ENCODE measurements around the gene NTSR2. TPM values are rescaled to one million over a fixed set of nuclear protein-coding genes. Genes with fewer than 3 reads are reported as not detected.

Gene NTSR2, protein sequence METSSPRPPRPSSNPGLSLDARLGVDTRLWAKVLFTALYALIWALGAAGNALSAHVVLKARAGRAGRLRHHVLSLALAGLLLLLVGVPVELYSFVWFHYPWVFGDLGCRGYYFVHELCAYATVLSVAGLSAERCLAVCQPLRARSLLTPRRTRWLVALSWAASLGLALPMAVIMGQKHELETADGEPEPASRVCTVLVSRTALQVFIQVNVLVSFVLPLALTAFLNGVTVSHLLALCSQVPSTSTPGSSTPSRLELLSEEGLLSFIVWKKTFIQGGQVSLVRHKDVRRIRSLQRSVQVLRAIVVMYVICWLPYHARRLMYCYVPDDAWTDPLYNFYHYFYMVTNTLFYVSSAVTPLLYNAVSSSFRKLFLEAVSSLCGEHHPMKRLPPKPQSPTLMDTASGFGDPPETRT
- not detected for total RNA-seq

GRCh38 chr2:11669454-11670291 lies at the start of gene NTSR2:
Gene NTSR2 (minus strand): TSS chr2:11670195. CDS start chr2:11670129, 66 bp downstream.
- Mint-ChIP-seq H3K9me3 (no peaks in the 10 kb centered on the region), H3K36me3 (no peaks in the 10 kb centered on the region), H3K27ac (no peak within 1 kb of the TSS), H3K4me3 (no peak within 1 kb of the TSS), H3K4me1 (peaks cover 2% of the 10 kb centered on the region), H3K27me3 (peaks cover 28% of the 10 kb centered on the region)
- peak; percentile 73 for DNase-seq
- POLR2A ChIA-PET: no interaction called here
- ATAC-seq (ENCODE audit: low read depth): peak; percentile 88

DNA sequence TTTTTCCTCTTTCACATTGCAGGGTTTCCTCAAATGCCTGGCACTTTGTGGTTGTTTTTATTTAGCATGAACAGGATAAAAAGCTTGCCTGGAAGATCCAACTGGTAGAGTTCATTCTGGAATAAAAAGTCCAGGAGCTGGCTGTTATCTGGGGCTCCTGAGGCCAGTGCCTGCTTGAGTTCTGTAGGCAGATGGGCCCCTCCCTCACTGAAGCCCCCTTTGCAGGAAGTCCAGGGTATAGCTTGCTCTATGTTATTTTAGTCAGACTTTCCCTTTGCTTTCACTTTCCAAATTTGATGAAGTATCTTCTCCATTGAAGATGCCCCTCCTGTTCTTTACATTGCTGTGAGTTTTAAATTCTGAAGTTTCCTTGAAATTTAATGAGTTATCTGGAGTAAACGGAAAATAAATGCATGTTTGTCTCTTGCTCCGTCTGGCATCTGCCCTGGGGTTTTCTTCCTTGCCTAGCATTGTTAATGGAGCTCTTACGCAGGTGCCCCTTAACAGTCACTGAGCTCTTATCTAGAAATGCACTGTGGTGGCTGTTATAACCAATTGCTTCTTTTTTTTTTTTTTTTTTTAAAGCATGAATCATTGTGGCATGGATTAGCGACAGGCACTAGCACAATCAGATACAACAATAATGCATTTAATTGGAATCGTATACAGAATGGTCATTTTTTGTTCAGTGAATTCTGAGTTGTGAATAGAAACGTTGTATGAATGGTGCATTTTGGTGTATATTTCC lies 49.4 kb upstream of the NTSR2 start:
- no peaks in the 10 kb centered on the region for H3K9me3 Mint-ChIP-seq
- peaks cover 36% of the 10 kb centered on the region for H3K27me3 Mint-ChIP-seq
- H3K4me3 Mint-ChIP-seq: peak overlapping the region; percentile 76
- POLR2A ChIA-PET: interaction anchor here (1.0 to 1.1 kb wide), 2 partner anchors 28 to 60 kb away, joined by 3 read pairs; no protein-coding TSS in a partner anchor
- H3K4me1 Mint-ChIP-seq: peaks cover 10% of the 10 kb centered on the region
- peak overlapping the region; percentile 39 for H3K27ac Mint-ChIP-seq
- H3K36me3 Mint-ChIP-seq: no peaks in the 10 kb centered on the region
- ATAC-seq (ENCODE audit: low read depth) (peak; percentile 65), DNase-seq (no peak)

- no peaks in the 10 kb centered on the region for H3K36me3 Mint-ChIP-seq
Measured at GRCh38 chr2:11718606-11719005, 48.6 kb upstream of the NTSR2 start.

DNA sequence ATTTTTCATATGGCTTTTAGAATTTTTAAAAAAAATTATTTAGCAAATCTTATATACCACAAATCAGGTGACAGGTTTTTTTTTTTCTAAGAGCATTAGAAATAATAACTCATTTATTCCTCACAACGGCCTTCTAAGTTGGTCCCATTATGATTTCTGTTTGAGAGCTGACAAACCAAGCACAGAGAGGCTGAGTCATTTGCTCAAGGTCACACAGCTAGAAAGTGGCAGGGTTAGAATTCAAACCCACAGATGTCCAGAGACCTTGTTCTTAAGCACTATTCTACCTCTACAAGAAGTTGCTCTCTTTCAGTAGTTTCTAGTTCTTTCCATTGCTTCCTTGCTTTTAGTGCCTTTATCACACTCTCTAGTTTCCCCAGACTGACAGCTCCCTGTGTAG lies 47.6 kb upstream of the NTSR2 start:
- no peak overlapping the region for H3K27ac Mint-ChIP-seq
- POLR2A ChIA-PET: no interaction called here
- H3K36me3 Mint-ChIP-seq: no peaks in the 10 kb centered on the region
- DNase-seq (no peak), ATAC-seq (ENCODE audit: low read depth) (no peak)
- no peaks in the 10 kb centered on the region for H3K9me3 Mint-ChIP-seq
- H3K4me3 Mint-ChIP-seq: no peak overlapping the region
- H3K27me3 Mint-ChIP-seq: peaks cover 30% of the 10 kb centered on the region
- H3K4me1 Mint-ChIP-seq: peaks cover 10% of the 10 kb centered on the region

More at GRCh38 chr2:11718606-11719005, 48.6 kb upstream of the NTSR2 start:
- Mint-ChIP-seq H3K4me1 (peaks cover 10% of the 10 kb centered on the region), H3K27ac (no peak overlapping the region), H3K27me3 (peaks cover 36% of the 10 kb centered on the region), H3K9me3 (no peaks in the 10 kb centered on the region), H3K4me3 (no peak overlapping the region)
- POLR2A ChIA-PET: interaction anchor here (1.0 to 1.1 kb wide), 2 partner anchors 28 to 61 kb away, joined by 3 read pairs; no protein-coding TSS in a partner anchor
- no peak for ATAC-seq (ENCODE audit: low read depth)
- no peak for DNase-seq

DNA sequence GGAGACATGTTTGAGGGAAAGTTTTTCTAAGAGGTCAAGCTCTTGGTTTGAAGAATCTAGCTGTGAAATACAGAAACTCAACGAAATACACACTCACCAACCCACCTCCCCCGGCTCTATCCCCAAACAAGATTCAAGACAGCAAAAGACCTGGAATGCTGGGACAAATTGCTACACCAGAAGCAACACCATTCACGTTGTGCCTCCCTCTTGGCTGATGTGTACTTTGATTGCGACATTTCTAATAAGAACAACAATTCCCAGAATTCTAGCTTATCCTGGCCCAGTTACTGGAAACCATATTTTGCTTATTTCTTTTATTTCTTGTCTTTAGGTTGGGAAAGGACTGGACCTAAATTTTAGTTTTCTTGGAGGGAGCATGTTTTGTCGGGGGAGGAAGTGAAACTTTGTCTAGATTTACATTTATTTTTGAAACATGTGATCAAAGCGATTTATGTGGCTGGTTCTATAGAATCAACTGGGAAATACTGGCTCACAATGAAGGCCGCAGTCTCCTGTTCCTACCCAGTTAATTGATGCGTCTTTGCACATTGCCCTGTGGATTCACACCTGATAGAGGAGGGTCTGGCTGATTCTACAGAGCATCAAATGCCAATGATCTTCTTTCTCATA lies 46.8 kb upstream of the NTSR2 start:
- no peak for ATAC-seq (ENCODE audit: low read depth)
- POLR2A ChIA-PET: no interaction called here
- no peaks in the 10 kb centered on the region for H3K9me3 Mint-ChIP-seq
- peaks cover 10% of the 10 kb centered on the region for H3K4me1 Mint-ChIP-seq
- H3K27me3 Mint-ChIP-seq: peaks cover 25% of the 10 kb centered on the region
- H3K4me3 Mint-ChIP-seq: no peak overlapping the region
- H3K27ac Mint-ChIP-seq: no peak overlapping the region
- DNase-seq: no peak
- H3K36me3 Mint-ChIP-seq: no peaks in the 10 kb centered on the region

DNA sequence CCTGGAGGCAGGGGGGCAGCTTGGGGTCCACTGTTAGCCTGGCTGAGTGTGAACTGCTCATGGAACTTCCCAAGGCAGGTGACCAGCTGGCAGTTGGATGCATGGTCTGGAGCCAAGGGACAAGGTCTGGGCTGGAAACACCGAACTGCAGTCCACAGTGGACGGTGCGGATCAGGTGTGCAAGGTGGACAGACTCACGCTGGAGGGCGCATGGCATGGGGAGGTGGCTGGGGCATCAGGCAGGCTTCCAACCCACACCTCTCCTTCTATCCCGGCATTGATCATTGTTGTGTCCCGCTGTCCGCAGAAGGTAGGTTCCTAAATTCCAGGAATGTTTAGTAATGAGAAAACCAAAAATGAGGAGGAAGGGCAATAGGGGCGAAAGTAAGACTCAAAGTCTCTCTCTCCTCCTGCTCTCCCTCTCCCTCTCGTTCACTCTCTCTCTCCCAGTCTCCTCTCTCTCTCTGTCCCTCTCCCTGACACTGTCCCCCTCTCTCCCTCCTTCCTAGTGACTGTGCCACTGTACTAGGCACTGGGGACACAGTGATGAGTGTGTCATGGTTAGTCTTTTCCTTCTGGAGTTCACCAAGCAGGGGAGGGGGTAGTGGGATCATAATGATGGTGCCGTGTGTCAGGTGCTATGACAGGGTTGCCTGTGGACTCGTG lies 46.1 kb upstream of the NTSR2 start:
- POLR2A ChIA-PET: no interaction called here
- Mint-ChIP-seq H3K9me3 (no peaks in the 10 kb centered on the region), H3K27me3 (peaks cover 26% of the 10 kb centered on the region), H3K4me1 (peaks cover 10% of the 10 kb centered on the region), H3K27ac (no peak overlapping the region), H3K4me3 (no peak overlapping the region), H3K36me3 (no peaks in the 10 kb centered on the region)
- DNase-seq (no peak), ATAC-seq (ENCODE audit: low read depth) (no peak)

DNA sequence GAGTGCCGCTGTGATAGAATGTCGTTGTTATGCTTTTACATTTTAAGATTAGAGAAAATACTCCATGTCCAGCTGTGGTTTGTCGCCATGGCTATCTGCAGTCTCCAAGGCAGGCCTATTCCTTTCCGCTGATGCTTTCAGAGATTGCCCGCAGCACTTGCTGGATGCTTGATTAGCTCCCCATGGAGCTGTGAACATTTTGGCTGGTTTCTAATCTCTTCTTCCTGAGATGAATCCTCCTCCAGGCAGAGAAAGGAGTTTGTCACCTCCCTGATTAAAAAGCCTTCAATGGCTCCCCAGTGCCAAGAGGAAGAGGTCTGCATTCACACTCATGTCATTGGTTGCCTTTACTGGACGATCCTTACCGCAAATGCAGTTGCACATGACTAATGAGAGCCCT lies 43.8 kb upstream of the NTSR2 start:
- Mint-ChIP-seq H3K9me3 (no peaks in the 10 kb centered on the region), H3K4me1 (peaks cover 5% of the 10 kb centered on the region), H3K27me3 (peaks cover 13% of the 10 kb centered on the region), H3K4me3 (no peak overlapping the region), H3K36me3 (no peaks in the 10 kb centered on the region), H3K27ac (no peak overlapping the region)
- DNase-seq (no peak), ATAC-seq (ENCODE audit: low read depth) (no peak)
- POLR2A ChIA-PET: no interaction called here

- Mint-ChIP-seq H3K9me3 (no peaks in the 10 kb centered on the region), H3K36me3 (no peaks in the 10 kb centered on the region), H3K27ac (no peak overlapping the region), H3K4me1 (peaks cover 5% of the 10 kb centered on the region), H3K27me3 (peaks cover 7% of the 10 kb centered on the region), H3K4me3 (no peak overlapping the region)
- no peak for ATAC-seq (ENCODE audit: low read depth)
- POLR2A ChIA-PET: no interaction called here
- DNase-seq: no peak
Measured at GRCh38 chr2:11712866-11713265, 42.9 kb upstream of the NTSR2 start.

- peaks cover 11% of the 10 kb centered on the region for H3K27me3 Mint-ChIP-seq
- POLR2A ChIA-PET: no interaction called here
- no peak for DNase-seq
- no peaks in the 10 kb centered on the region for H3K9me3 Mint-ChIP-seq
- H3K27ac Mint-ChIP-seq: no peak overlapping the region
- H3K4me3 Mint-ChIP-seq: no peak overlapping the region
- H3K4me1 Mint-ChIP-seq: peaks cover under 1% of the 10 kb centered on the region
- H3K36me3 Mint-ChIP-seq: no peaks in the 10 kb centered on the region
- ATAC-seq (ENCODE audit: low read depth): no peak
Measured at GRCh38 chr2:11711751-11712150, 41.8 kb upstream of the NTSR2 start.

DNA sequence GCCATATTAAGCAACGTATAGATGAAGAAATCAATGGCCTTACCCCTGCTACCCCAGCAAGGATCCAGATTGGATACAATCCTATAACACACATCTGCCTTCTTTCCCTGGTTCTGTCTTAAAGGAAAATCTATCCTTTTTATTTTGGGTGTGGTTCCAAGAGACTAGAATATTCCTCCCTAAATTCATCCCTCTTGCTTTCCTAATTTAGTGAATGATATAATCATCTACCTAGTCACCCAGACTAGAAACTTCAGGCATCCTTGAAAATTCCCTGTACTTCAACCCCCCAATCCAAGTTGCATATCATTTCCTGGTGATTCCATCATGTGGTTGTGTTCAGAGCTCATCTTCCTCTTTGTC lies 41.3 kb upstream of the NTSR2 start:
- DNase-seq (no peak), ATAC-seq (ENCODE audit: low read depth) (no peak)
- peaks cover 11% of the 10 kb centered on the region for H3K27me3 Mint-ChIP-seq

GRCh38 chr2:11710632-11711353 lies 40.8 kb upstream of the NTSR2 start:
- ATAC-seq (ENCODE audit: low read depth): no peak
- Mint-ChIP-seq H3K36me3 (no peaks in the 10 kb centered on the region), H3K9me3 (peaks cover 4% of the 10 kb centered on the region), H3K27me3 (peaks cover 11% of the 10 kb centered on the region), H3K27ac (no peak overlapping the region), H3K4me3 (no peak overlapping the region), H3K4me1 (no peaks in the 10 kb centered on the region)
- POLR2A ChIA-PET: no interaction called here
- no peak for DNase-seq

More for the DNA sequence above, 41.3 kb upstream of the NTSR2 start:
- POLR2A ChIA-PET: no interaction called here
- Mint-ChIP-seq H3K36me3 (no peaks in the 10 kb centered on the region), H3K9me3 (peaks cover under 1% of the 10 kb centered on the region), H3K27ac (no peak overlapping the region), H3K4me3 (no peak overlapping the region), H3K4me1 (no peaks in the 10 kb centered on the region)

- H3K4me3 Mint-ChIP-seq: no peak overlapping the region
- peaks cover 4% of the 10 kb centered on the region for H3K9me3 Mint-ChIP-seq
- DNase-seq (no peak), ATAC-seq (ENCODE audit: low read depth) (no peak)
- H3K27me3 Mint-ChIP-seq: peaks cover 14% of the 10 kb centered on the region
- no peaks in the 10 kb centered on the region for H3K36me3 Mint-ChIP-seq
- H3K4me1 Mint-ChIP-seq: peaks cover 4% of the 10 kb centered on the region
- H3K27ac Mint-ChIP-seq: no peak overlapping the region
- POLR2A ChIA-PET: no interaction called here
Measured at GRCh38 chr2:11710210-11710609, 40.2 kb upstream of the NTSR2 start.
